Endothelial cell of umbilical vein (primary cell): ENCODE results near the gene DAAM1. TPM values are rescaled to one million over a fixed set of nuclear protein-coding genes. Genes with fewer than 3 reads are reported as not detected.

ENCODE experiments used
- BruUV-seq: library from RNA; stranded (reverse); fragments of 400-500 nt; replicated peaks from 2 replicates; lab custom pipeline; 2021; lab: Mats Ljungman, UMichigan
- CTCF ChIA-PET: fragments of 300-600, 350-600 bp; sonication (Branson Sonifier 250); formaldehyde crosslinking; loops from one replicate; lab custom pipeline; 2021; ENCODE audit warnings: antibody characterized with exemption, inconsistent platforms; lab: Charles Lee
- POLR2A ChIA-PET: fragments of 300-600, 350-600 bp; sonication (Branson Sonifier 250); formaldehyde crosslinking; loops from one replicate; lab custom pipeline; 2021; ENCODE audit warnings: antibody characterized with exemption, inconsistent platforms; lab: Charles Lee
- DNase-seq: peaks from one replicate; pipeline ENCODE4 v3.0.0-alpha.2; 2011; ENCODE audit warnings: low read depth, low spot score
- FAIRE-seq: peaks from 2 replicates; lab custom pipeline; 2011; peaks lifted over from hg19 to GRCh38; lab: Jason Lieb, UNC
- H2AFZ ChIP-seq: 2 replicates; pipeline ENCODE4 v1.6.0; 2012; ENCODE audit warnings: low read depth, low read length, control low read depth, inconsistent platforms
- H3K27ac ChIP-seq: 2 replicates; pipeline ENCODE4 v1.5.1; 2011; ENCODE audit warnings: low read depth, mild to moderate bottlenecking, control low read depth, low read length, moderate library complexity; ENCODE audit not compliant: insufficient read depth
- H3K27me3 ChIP-seq, 2 experiments: 2 replicates each; pipeline versions ENCODE4 v1.6.0 to v1.6.1; 2011; ENCODE audit warnings: low read length in 2 of 2, mixed read lengths in 1 of 2; ENCODE audit not compliant: control insufficient read depth in 2 of 2, insufficient read depth in 2 of 2
- H3K36me3 ChIP-seq, 2 experiments: 2 replicates in 1 of 2; 3 replicates in 1 of 2; pipeline ENCODE4 v1.5.1; 2011; ENCODE audit warnings: low read length in 2 of 2, mild to moderate bottlenecking in 1 of 2, moderate library complexity in 1 of 2; ENCODE audit not compliant: control insufficient read depth in 2 of 2, insufficient read depth in 2 of 2; ENCODE audit errors: extremely low read depth in 1 of 2
- H3K4me1 ChIP-seq: 3 replicates; pipeline ENCODE4 v1.5.1; 2011; ENCODE audit warnings: mild to moderate bottlenecking, low read length; ENCODE audit not compliant: control insufficient read depth, insufficient read depth; ENCODE audit errors: extremely low read depth
- H3K4me2 ChIP-seq: 2 replicates; pipeline ENCODE4 v1.6.1; 2011; ENCODE audit warnings: low read length, control low read depth, mixed read lengths; ENCODE audit not compliant: insufficient read depth
- H3K4me3 ChIP-seq, 3 experiments: fragments of 200-600 bp in 1 of 3; sonication (generic), shearing (Covaris generic) in 1 of 3; replicated peaks in 1 of 3; 2 replicates each; pipeline ENCODE4 v1.5.1; 2011 to 2016; ENCODE audit warnings: control low read depth in 3 of 3, low read length in 3 of 3, mild to moderate bottlenecking in 2 of 3, inconsistent platforms in 1 of 3, low read depth in 1 of 3, moderate library complexity in 1 of 3; ENCODE audit not compliant: insufficient read depth in 1 of 3
- H3K79me2 ChIP-seq: 2 replicates; pipeline ENCODE4 v1.6.0; 2012; ENCODE audit warnings: low read length, inconsistent platforms; ENCODE audit not compliant: control insufficient read depth, insufficient read depth
- H3K9ac ChIP-seq: replicated peaks from 2 replicates; pipeline ENCODE3; 2011; ENCODE audit warnings: low read length, control low read depth; ENCODE audit not compliant: insufficient read depth; ENCODE audit errors: extremely low read depth
- H3K9me1 ChIP-seq: replicated peaks from 3 replicates; pipeline ENCODE4 v1.6.0; 2011; ENCODE audit warnings: mild to moderate bottlenecking, low read length; ENCODE audit not compliant: control insufficient read depth, insufficient read depth; ENCODE audit errors: extremely low read depth
- H3K9me3 ChIP-seq: replicated peaks from 2 replicates; pipeline ENCODE4 v1.5.1; 2012; ENCODE audit warnings: low read length, inconsistent platforms; ENCODE audit not compliant: control insufficient read depth, insufficient read depth
- H4K20me1 ChIP-seq: replicated peaks from 2 replicates; pipeline ENCODE3; 2011; ENCODE audit warnings: mild to moderate bottlenecking, low read length; ENCODE audit not compliant: control insufficient read depth, insufficient read depth; ENCODE audit errors: extremely low read depth
- EZH2 ChIP-seq: IDR thresholded peaks from 2 replicates; pipeline ENCODE4 v1.6.1; 2012; ENCODE audit warnings: borderline replicate concordance, low read depth, mild to moderate bottlenecking, moderate library complexity, low read length, inconsistent platforms; ENCODE audit not compliant: severe bottlenecking
- FOS ChIP-seq: IDR thresholded peaks from 2 replicates; pipeline ENCODE4 v1.6.1; 2011; ENCODE audit warnings: mild to moderate bottlenecking, low read length, moderate library complexity, borderline replicate concordance; ENCODE audit not compliant: insufficient read depth
- GATA2 ChIP-seq: IDR thresholded peaks from 2 replicates; pipeline ENCODE4 v1.7.0; 2011; ENCODE audit warnings: low read depth, mild to moderate bottlenecking, moderate library complexity, mixed read lengths, low read length; ENCODE audit not compliant: insufficient read length, insufficient read depth
- JUN ChIP-seq: IDR thresholded peaks from 2 replicates; pipeline ENCODE4 v1.6.1; 2011; ENCODE audit warnings: borderline replicate concordance, low read depth; ENCODE audit not compliant: insufficient read length, insufficient read depth
- MYC ChIP-seq: IDR thresholded peaks from one replicate; pipeline ENCODE4 v1.6.1; 2011; ENCODE audit warnings: mild to moderate bottlenecking, low read depth, low read length
- POLR2A ChIP-seq: IDR thresholded peaks from 2 replicates; pipeline ENCODE4 v1.6.1; 2012; ENCODE audit warnings: low read depth, mild to moderate bottlenecking, control low read depth, low read length
- POLR2AphosphoS5 ChIP-seq: IDR thresholded peaks from 2 replicates; pipeline ENCODE4 v1.6.1; 2012; ENCODE audit warnings: low read depth, mild to moderate bottlenecking, control low read depth, low read length, moderate library complexity; ENCODE audit not compliant: insufficient read depth
- dilution Hi-C: fragments of 300-500 bp; cut with MboI; formaldehyde crosslinking; loops from one replicate; pipeline ENCODE4 v1.15.0; 2019; ENCODE audit warnings: low sequenced_read_pairs; ENCODE audit not compliant: extremely low pct_ligation_motif_present
- intact Hi-C: fragments of 100-400 bp; cut with micrococcal nuclease; formaldehyde crosslinking; loops from one replicate; pipeline ENCODE4 v1.10.0; 2022
- polyA plus RNA-seq, 4 experiments: library from polyadenylated mRNA; depleted of rRNA in 3 of 4; stranded (reverse) in 3 of 4; unstranded in 1 of 4; fragments of >200 nt; gene quantifications; 2 replicates each; pipeline versions ENCODE4 v1.2.1 to v1.2.3, GENCODE V29; 2011 to 2012; ENCODE audit warnings: missing spikeins in 1 of 4
- total RNA-seq: library from RNA; stranded (reverse); gene quantifications from 2 replicates; pipeline ENCODE4 v1.2.3, GENCODE V29; 2021
- TF ChIP-seq, protein P1 (sequence below): IDR thresholded peaks from 2 replicates; pipeline ENCODE4 v1.6.1; 2011; ENCODE audit not compliant: insufficient read depth, insufficient read length
- TF ChIP-seq, protein P2 (sequence below), 2 donors: IDR thresholded peaks; 1 replicate in 1 of 2; 2 replicates in 1 of 2; pipeline ENCODE4 v1.5.1; 2011; ENCODE audit warnings: low read length in 2 of 2, mild to moderate bottlenecking in 2 of 2, moderate library complexity in 2 of 2, control low read depth in 1 of 2, inconsistent platforms in 1 of 2, low read depth in 1 of 2; ENCODE audit not compliant: insufficient read depth in 1 of 2; ENCODE audit errors: extremely low read depth in 1 of 2

Gene DAAM1
- total and polyA plus RNA-seq, 2 donors (not counting 3 experiments of a cell fraction or from before 2014, with no cell fraction given), result 10.2 to 25.3 TPM

DNA sequence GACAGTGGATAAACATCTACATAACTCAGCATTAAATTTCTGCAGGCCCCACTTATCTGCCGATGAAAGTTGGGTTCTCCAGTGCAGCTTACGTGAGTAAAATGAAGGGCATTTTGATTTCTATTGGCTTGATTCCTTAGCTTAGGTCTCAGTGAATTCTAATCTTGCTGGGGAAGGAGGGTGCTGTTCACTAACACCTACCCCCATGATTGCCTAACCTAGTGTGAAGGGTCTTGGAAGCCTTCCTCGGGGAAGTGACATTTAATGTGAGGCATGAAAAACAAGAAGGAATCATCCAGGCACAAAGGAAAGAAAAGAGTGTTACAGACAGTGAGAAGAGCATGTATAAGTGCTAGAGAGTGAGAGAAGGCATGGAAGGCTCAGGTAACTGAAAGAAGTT, 81.0 kb downstream of the DAAM1 start:
- Histone ChIP-seq H3K9ac (no peak overlapping the region), H3K4me1 (peaks cover 2% of the 10 kb centered on the region), H3K79me2 (no peaks in the 10 kb centered on the region), H3K4me3 (no peak overlapping the region), H3K36me3 (peaks cover 0 to 6% of the 10 kb centered on the region in 2 experiments), H3K27ac (no peak overlapping the region), H4K20me1 (no peaks in the 10 kb centered on the region), H3K4me2 (no peak overlapping the region), H3K9me1 (no peaks in the 10 kb centered on the region), H2AFZ (no peak overlapping the region), H3K9me3 (no peaks in the 10 kb centered on the region), H3K27me3 (no peaks in the 10 kb centered on the region)
- ChIA-PET CTCF (interaction anchor here (0.8 to 1.6 kb wide), 4 partner anchors 37 to 174 kb away, joined by 3 to 4 read pairs (median 4); no protein-coding TSS in a partner anchor), POLR2A (no interaction called here)
- FAIRE-seq (no peak), DNase-seq (no peak)
- no peak for TF ChIP-seq EZH2
- no peak for TF ChIP-seq POLR2A
- TF ChIP-seq JUN, result no peak
- TF ChIP-seq, protein P1, sequence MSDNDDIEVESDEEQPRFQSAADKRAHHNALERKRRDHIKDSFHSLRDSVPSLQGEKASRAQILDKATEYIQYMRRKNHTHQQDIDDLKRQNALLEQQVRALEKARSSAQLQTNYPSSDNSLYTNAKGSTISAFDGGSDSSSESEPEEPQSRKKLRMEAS, result no peak
- no peak for TF ChIP-seq MYC
- TF ChIP-seq GATA2, result no peak
- dilution Hi-C loops, result no loop called here
- intact Hi-C loops, result no loop called here
- BruUV-seq, result no TSS peak

DNA sequence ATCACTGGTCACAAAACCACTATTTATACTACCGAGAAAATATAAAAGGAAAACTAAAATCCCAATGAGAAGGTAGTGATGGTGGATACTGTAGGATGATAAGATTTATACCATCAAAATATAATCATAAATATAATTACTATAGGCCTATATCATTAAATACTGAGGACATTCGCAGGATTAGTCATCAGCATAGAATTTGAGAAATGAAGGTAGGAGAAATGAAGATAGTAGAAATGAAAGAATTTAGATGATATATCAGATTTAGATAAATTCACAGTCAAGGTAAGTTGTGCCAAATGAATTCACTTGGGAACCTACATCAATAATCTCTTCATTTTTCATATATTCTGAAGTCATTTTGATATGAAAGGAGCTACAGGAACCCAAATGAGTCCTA, 82.8 kb downstream of the DAAM1 start:
- Histone ChIP-seq H3K27me3 (no peaks in the 10 kb centered on the region), H2AFZ (no peak overlapping the region), H3K9ac (no peak overlapping the region), H3K4me2 (no peak overlapping the region), H3K4me1 (peaks cover 17% of the 10 kb centered on the region), H4K20me1 (no peaks in the 10 kb centered on the region), H3K9me1 (no peaks in the 10 kb centered on the region), H3K79me2 (no peaks in the 10 kb centered on the region), H3K36me3 (peaks cover 0 to 6% of the 10 kb centered on the region in 2 experiments), H3K9me3 (no peaks in the 10 kb centered on the region), H3K27ac (no peak overlapping the region), H3K4me3 (no peak overlapping the region)
- no TSS peak for BruUV-seq
- no peak for FAIRE-seq
- DNase-seq, result no peak
- CTCF ChIA-PET, result interaction anchor here (1.0 to 1.4 kb wide), 2 partner anchors 19 to 83 kb away, joined by 3 to 6 read pairs; partner anchors contain the start of gene DAAM1
- dilution Hi-C loops, result no loop called here
- intact Hi-C loops, result no loop called here
- POLR2A ChIA-PET, result no interaction called here
- TF ChIP-seq FOS (no peak), JUN (no peak), GATA2 (no peak), MYC (no peak), POLR2AphosphoS5 (no peak), EZH2 (no peak), POLR2A (no peak)
- TF ChIP-seq, protein P2, sequence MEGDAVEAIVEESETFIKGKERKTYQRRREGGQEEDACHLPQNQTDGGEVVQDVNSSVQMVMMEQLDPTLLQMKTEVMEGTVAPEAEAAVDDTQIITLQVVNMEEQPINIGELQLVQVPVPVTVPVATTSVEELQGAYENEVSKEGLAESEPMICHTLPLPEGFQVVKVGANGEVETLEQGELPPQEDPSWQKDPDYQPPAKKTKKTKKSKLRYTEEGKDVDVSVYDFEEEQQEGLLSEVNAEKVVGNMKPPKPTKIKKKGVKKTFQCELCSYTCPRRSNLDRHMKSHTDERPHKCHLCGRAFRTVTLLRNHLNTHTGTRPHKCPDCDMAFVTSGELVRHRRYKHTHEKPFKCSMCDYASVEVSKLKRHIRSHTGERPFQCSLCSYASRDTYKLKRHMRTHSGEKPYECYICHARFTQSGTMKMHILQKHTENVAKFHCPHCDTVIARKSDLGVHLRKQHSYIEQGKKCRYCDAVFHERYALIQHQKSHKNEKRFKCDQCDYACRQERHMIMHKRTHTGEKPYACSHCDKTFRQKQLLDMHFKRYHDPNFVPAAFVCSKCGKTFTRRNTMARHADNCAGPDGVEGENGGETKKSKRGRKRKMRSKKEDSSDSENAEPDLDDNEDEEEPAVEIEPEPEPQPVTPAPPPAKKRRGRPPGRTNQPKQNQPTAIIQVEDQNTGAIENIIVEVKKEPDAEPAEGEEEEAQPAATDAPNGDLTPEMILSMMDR (IDR thresholded peaks at IDR 0.05; ENCODE audit: extremely low read depth in 1 of 2, insufficient read depth in 1 of 2, low read depth in 1 of 2, low read length in 2 of 2), result no peak
- TF ChIP-seq, protein P1, result no peak
